ENCODE data around the gene SCGB3A2.

The SCGB3A2 gene

GRCh38 chr5:147925020-147925419, 46.5 kb downstream of the SCGB3A2 start:
- TF ChIP-seq CTCF (IDR thresholded peaks at IDR 0.05; ENCODE audit: low read depth, low read length): no peak
- DNase-seq (ENCODE audit: extremely low read depth, low read depth): no peak

DNA sequence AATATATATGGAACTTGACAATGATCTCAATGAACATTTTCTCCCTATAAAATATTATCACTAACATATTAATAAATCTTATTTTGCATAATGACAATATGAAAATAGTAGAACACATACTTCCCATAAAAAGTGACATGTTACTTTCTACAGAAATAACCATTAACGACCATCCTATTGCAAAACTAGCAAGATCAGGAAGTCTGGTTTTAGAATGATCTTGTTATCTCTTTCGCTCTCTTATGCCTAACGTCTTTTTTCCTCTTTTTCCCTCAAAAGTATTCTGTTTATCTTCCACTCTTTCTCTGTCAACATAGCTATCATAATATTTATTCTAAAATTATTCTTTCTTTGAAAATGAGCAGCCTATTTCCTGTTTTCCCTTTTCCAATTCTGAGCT, 49.4 kb downstream of the SCGB3A2 start:
- no peak for TF ChIP-seq CTCF (IDR thresholded peaks at IDR 0.05; ENCODE audit: low read depth, low read length)
- DNase-seq (ENCODE audit: extremely low read depth, low read depth): no peak

DNA sequence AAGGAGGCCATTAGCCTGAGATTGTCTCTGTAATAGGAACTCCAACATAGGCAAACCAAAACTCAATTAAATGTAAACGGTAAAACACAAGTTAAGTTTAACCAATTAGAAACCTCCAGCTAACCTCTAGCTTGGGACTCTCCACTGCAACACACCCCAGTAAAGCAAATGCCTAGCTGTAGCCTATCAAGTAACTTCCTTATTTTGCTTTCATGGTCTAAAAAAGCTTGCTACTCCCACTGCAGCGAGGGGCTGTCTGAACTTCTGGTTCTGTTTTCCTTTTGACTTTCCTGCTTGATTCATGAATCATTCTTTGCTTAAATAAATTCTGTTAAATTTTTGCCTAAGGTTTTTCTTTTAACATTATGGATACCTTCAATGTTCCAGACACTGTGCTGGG, 52.3 kb downstream of the SCGB3A2 start:
- TF ChIP-seq CTCF (IDR thresholded peaks at IDR 0.05; ENCODE audit: low read depth, low read length): no peak
- DNase-seq (ENCODE audit: extremely low read depth, low read depth): no peak
